DMS79 treated with DMSO at 0.1 percent for 48 hours (cell line): Measurements from ENCODE around the gene CEP70.
"Not testable (repeated sequence)": the region's sequence is repeated elsewhere in the genome, so short reads cannot be mapped to it uniquely, and the experiment has no call there.

ENCODE experiments used
- DNase-seq: peaks from one replicate; lab custom pipeline; 2025; lab: John Stamatoyannopoulos, UW

The CEP70 gene

GRCh38 chr3:138591392-138591791 is 2.7 kb downstream of the CEP70 start:
- DNase-seq, result no peak

GRCh38 chr3:138588445-138588844 is 5.6 kb downstream of the CEP70 start:
- no peak for DNase-seq

GRCh38 chr3:138587374-138587773 is 6.7 kb downstream of the CEP70 start:
- no peak for DNase-seq

DNA sequence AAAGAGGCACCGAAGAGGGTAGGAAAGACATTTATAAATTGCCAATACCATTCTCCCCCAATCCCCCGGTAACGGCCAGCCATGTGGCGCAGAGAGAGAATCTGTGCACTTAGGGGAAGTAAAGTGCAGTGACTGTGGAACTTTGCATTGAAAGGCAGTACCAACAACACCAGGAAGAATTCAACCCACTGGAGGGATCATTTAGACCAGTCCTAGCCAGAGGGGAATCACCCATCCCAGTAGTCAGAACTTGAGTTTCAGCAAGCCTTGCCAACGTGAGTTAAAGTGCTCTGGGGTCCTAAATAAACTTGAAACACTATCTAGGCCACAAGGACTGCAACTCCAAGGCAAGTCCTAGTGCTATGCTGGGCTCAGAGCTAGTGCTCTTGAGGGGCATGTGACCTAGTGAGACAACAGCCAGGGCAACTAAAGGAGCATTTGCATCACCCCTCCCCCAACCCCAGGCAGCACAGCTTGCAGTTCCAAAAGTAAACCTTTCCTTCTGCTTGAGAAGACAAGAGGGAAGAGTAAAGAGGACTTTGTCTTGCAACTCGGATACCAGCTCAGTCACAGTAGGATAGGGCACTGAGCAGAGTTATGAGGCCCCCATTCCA is 15.0 kb downstream of the CEP70 start:
- no peak for DNase-seq

GRCh38 chr3:138578141-138578540 is 15.9 kb downstream of the CEP70 start:
- no peak for DNase-seq

- no peak for DNase-seq
These were observed 20.9 kb downstream of the CEP70 start for GRCh38 chr3:138573138-138573537.

DNA sequence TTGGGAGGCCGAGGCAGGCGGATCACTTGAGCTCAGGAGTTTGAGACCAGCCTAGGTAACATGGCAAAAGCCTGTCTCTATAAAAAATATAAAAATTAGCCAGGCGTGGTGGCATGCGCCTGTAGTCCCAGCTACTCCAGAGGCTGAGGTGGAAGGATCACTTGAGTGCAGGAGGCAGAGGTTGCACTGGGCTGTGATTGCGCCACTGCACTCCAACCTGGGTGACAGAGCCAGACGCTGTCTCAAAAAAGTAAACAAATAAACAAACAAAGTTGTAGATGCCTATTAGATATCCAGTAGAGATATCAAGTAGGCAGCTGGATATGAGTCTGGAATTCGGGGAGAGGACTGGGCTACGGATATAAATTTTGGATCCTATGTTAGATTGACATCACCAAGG is 24.4 kb downstream of the CEP70 start:
- DNase-seq, result not testable (repeated sequence)

DNA sequence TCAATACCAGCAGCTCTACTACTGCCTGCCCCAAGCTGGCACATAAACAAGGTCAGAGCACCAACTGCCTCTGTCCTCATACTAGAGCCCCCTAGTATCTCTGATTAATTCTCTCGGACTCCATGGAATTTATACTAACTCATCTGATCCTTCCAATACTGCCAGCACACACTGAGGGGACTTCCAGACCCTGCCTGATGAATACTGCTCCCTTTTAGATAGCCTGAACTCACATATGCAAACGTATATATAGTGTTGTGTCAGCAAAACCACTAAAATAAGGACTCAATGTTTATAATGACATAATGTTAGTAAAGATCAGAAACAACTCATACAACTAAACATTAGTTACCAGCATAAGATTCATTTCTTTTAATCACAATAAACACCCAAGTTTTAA is 25.0 kb downstream of the CEP70 start:
- no peak for DNase-seq

GRCh38 chr3:138567403-138567802 is 26.7 kb downstream of the CEP70 start:
- no peak for DNase-seq

DNA sequence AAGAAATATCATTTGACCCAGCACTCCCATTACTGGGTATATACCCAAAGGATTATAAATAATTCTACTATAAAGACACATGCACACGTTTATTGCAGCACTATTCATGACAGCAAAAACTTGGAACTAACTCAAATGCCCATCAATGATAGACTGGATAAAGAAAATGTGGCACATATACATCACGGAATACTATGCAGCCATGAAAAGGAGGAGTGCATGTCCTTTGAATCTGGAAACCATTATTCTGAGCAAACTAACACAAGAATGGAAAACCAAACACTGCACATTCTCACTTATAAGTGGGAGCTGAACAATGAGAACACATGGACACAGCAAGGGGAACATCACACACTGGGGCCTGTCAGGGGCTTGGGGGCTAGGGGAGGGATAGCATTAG is 27.8 kb downstream of the CEP70 start:
- DNase-seq, result not testable (repeated sequence)

DNA sequence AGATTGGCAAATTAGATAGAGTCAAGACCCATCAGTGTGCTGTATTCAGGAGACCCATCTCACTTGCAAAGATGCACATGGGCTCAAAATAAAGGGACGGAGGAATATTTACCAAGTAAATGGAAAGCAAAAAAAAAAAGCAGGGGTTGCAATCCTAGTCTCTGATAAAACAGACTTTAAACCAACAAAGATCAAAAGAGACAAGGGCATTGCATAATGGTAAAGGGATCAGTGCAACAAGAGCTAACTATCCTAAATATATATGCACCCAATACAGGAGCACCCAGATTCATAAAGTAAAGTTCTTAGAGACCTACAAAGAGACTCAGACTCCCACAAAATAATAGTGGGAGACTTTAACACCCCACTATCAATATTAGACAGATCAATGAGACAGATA is 31.2 kb downstream of the CEP70 start:
- not testable (repeated sequence) for DNase-seq

DNA sequence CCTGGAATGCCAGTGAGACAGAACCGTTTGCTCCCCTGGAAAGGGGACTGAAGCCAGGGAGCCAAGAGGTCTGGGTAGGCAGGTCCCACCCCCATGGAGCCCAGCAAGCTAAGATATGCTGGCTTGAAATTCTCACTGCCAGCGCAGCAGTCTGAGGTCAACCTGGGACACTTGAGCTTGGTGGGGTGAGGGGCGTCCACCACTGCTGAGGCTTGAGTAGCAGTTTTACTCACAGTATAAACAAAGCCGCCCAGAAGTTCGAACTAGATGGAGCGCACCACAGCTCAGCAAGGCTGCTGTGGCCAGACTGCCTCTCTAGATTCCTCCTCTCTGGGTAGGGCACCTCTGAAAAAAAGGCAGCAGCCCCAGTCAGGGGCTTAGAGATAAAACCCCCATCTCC is 33.6 kb downstream of the CEP70 start:
- DNase-seq, result no peak

GRCh38 chr3:138559134-138559533 is 34.9 kb downstream of the CEP70 start:
- DNase-seq, result no peak

GRCh38 chr3:138554775-138555174 is 39.3 kb downstream of the CEP70 start:
- DNase-seq, result not testable (repeated sequence)

DNA sequence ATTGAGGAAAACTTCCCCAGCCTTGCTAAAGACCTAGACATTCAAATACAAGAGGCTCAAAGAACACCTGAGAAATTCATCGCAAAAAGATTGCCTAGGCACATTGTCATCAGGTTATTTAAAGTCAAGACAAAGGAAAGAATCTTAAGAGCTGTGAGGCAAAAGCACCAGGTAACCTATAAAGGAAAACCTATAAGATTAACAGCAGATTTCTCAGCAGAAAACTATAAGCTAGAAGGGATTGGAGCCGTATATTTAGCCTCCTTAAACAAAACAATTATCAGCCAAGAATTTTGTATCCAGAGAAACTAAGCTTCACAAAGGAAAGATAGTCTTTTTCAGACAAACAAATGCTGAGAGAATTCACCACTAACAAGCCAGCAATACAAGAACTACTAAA is 43.1 kb downstream of the CEP70 start:
- not testable (repeated sequence) for DNase-seq

DNA sequence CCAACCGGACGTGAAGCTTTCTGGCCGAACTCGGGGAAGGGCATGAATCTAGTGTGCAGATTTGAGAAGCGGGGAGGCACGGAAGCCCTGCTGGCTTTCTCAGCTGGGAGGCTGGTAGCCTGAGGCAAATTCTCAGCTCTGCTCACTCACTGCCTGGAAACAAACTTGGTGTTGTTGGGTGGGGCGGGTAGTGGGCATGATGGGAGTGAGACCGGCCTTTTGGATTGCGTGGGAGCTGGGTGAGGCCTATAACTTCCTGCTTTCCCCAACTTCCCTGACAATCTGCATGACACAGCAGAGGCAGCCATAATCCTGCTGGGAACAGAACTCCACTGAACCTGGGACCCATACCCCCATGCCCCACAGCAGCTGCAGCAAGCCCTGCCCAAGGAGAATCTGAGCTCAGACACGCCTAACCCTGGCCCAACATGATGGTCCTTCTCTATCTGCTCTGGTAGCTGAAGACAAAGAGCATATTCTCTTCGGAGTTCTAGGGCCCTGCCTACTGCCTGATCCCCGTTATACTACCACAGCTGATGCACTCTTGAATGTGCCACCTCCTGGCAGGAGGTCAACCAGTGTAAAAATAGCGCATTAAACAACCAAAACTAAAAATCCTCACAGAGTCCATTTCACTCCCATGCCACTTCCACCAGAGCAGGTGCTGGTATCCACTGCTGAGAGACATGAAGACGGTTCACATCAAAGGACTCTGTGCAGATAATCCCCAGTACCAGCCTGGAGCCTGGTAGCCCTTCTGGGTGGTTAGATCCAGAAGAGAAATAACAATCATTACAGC is 44.7 kb downstream of the CEP70 start:
- DNase-seq, result no peak

DNA sequence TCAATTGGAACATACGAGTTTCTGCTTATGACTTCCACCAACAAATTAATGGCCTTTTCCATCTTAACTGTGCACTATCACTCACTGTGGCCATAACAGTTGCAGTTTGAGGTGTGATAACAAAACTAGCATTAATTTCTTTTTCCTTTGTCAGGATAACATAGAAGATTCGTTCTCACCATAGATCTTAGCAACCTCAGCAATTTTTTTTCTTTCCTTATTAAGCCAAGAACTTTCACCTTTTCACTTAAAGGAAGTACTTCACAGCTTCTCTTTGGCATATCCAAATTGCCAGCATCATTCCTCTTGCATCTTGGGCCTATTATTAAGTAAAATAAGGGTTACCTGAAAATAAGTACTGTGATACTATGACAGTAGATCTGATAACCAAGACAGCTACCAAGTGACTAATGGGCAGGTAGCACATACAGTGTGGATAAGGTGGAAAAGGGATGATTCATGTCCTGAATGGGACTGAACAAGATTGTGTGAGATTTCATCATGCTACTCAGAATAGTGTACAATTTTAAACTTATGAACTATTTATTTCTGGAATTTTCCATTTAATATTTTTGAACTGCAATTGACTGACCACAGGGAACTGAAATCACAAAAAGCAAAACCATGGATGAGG is 46.6 kb downstream of the CEP70 start:
- DNase-seq, result no peak

- no peak for DNase-seq
These were observed 49.5 kb downstream of the CEP70 start for GRCh38 chr3:138544546-138544945.

- DNase-seq, result no peak
These were observed 51.1 kb downstream of the CEP70 start for GRCh38 chr3:138542977-138543376.

DNA sequence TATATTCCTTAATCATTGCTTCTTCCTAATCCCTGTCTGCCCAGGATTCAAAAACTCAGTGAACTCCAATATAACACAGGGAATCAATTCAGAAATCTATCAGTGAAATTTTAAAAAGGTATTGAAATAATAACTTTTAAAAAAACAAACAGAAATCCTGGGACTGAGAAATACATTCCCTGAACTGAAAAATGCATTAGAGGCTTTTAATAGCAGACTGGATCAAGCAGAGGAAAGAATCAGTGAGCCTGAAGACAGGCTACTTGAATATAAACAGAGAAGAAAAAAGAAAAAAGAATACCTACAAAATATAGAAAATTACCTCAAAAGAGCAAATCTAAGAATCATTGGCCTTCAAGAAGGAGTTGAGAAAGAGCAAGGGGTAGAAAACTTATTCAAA is 54.7 kb downstream of the CEP70 start:
- no peak for DNase-seq

DNA sequence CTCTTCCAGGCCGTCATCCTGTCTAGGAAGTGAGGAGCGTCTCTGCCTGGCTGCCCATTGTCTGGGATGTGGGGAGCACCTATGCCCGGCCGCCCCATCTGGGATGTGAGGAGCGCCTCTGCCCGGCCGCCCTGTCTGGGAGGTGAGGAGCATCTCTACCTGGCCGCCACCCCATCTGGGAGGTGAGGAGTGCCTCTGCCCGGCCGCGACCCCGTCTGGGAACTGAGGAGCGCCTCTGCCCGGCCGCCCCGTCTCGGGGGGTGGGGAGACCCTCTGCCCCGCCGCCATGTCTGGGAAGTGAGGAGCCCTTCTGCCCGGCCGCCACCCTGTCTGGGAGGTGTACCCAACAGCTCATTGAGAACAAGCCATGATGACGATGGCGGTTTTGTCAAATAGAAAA is 72.6 kb downstream of the CEP70 start:
- DNase-seq, result not testable (repeated sequence)

GRCh38 chr3:138513090-138513843 is 80.8 kb downstream of the CEP70 start:
- DNase-seq, result no peak

GRCh38 chr3:138511945-138512344 is 82.1 kb downstream of the CEP70 start:
- DNase-seq, result no peak
